SK-N-SH treated with all-trans-retinoic acid at 6 μM for 48 hours (cell line): Measurements from ENCODE around the gene LGALS13.

Experiments used
- ARNTL ChIP-seq: fragments of 450-650 bp; formaldehyde crosslinking; IDR thresholded peaks from 2 replicates; pipeline ENCODE4 v1.5.0; 2020; ENCODE audit warnings: low read depth, mild to moderate bottlenecking, moderate library complexity, borderline replicate concordance
- BACH2 ChIP-seq: fragments of 250-450 bp; sonication (Bioruptor Pico); IDR thresholded peaks from 2 replicates; pipeline ENCODE4 v1.9.0; 2021; ENCODE audit warnings: mild to moderate bottlenecking, borderline replicate concordance
- CREB5 ChIP-seq: fragments of 250-450 bp; sonication (Bioruptor Pico); IDR thresholded peaks from 2 replicates; pipeline ENCODE4 v1.5.1; 2020; ENCODE audit warnings: low read depth, mild to moderate bottlenecking, moderate library complexity
- ESRRG ChIP-seq: fragments of 250-450 bp; sonication (Bioruptor Pico); IDR thresholded peaks from 2 replicates; pipeline ENCODE4 v1.6.1; 2021; ENCODE audit warnings: mild to moderate bottlenecking
- ISL1 ChIP-seq: fragments of 250-450 bp; sonication (Bioruptor Pico); IDR thresholded peaks from 2 replicates; pipeline ENCODE4 v2.1.2; 2022; ENCODE audit warnings: mild to moderate bottlenecking, moderate library complexity
- OSR1 ChIP-seq: fragments of 250-450 bp; sonication (Bioruptor Pico); IDR thresholded peaks from 2 replicates; pipeline ENCODE4 v1.8.0; 2022; ENCODE audit warnings: moderate library complexity, mild to moderate bottlenecking, inconsistent platforms
- PATZ1 ChIP-seq: fragments of 250-450 bp; sonication (Bioruptor Pico); IDR thresholded peaks from 2 replicates; pipeline ENCODE4 v1.8.0; 2020; ENCODE audit warnings: mild to moderate bottlenecking, moderate library complexity, borderline replicate concordance
- PPARA ChIP-seq: fragments of 250-450 bp; sonication (Bioruptor Pico); IDR thresholded peaks from 2 replicates; pipeline ENCODE4 v1.5.0; 2020; ENCODE audit warnings: mild to moderate bottlenecking, borderline replicate concordance
- TCF4 ChIP-seq: fragments of 250-450 bp; sonication (Bioruptor Pico); IDR thresholded peaks from 2 replicates; pipeline ENCODE4 v1.8.0; 2021; ENCODE audit warnings: mild to moderate bottlenecking, moderate library complexity, borderline replicate concordance
- TSHZ2 ChIP-seq: fragments of 250-450 bp; sonication (Bioruptor Pico); IDR thresholded peaks from 2 replicates; pipeline ENCODE4 v1.5.0; 2020; ENCODE audit warnings: mild to moderate bottlenecking, moderate library complexity
- ZC3H10 ChIP-seq: fragments of 250-450 bp; sonication (Bioruptor Pico); IDR thresholded peaks from 2 replicates; pipeline ENCODE4 v1.5.1; 2021; ENCODE audit warnings: mild to moderate bottlenecking, moderate library complexity
- ZFP30 ChIP-seq: fragments of 450-650 bp; formaldehyde crosslinking; IDR thresholded peaks from 2 replicates; pipeline ENCODE4 v1.5.0; 2022; ENCODE audit warnings: mild to moderate bottlenecking, moderate library complexity
- ZNF70 ChIP-seq: fragments of 450-650 bp; formaldehyde crosslinking; IDR thresholded peaks from 2 replicates; pipeline ENCODE4 v1.5.0; 2020; ENCODE audit warnings: mild to moderate bottlenecking, moderate library complexity

GRCh38 chr19:39563408-39563807, 38.9 kb upstream of the LGALS13 start:
- TF ChIP-seq PATZ1 (CRISPR knock-in tag), result no peak
- no peak for TF ChIP-seq TCF4
- TF ChIP-seq ESRRG (CRISPR knock-in tag), result no peak
- TF ChIP-seq OSR1, result no peak
- no peak for TF ChIP-seq ZFP30 (CRISPR knock-in tag)
- TF ChIP-seq ARNTL (CRISPR knock-in tag), result no peak
- TF ChIP-seq BACH2 (CRISPR knock-in tag), result no peak
- no peak for TF ChIP-seq ZC3H10 (CRISPR knock-in tag)
- TF ChIP-seq TSHZ2 (CRISPR knock-in tag), result no peak
- TF ChIP-seq CREB5 (CRISPR knock-in tag), result no peak
- no peak for TF ChIP-seq PPARA (CRISPR knock-in tag)
- no peak for TF ChIP-seq ZNF70 (CRISPR knock-in tag)
- TF ChIP-seq ISL1 (CRISPR knock-in tag), result no peak
